Measurements from ENCODE around the gene MDGA2.

The MDGA2 gene

DNA sequence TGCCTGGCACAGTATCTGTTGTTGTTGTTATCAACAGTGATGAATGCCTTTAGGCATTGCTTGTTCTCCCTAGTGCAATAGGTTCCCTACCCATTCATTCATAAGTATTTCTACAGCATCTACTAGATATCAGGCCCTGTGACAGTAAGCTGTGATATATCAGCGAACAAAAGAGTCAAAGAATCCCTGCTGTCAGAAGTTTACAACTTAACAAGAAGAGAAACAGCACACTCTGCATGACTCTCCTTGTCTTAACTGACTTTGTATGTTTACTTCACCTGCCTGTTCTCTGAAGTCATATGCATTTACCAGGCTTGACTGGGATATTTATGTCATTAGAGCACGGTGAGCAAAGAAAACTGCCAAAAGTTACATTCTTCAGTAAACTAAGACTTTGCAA lies 571.6 kb downstream of the MDGA2 start:
- DNase-seq (ENCODE audit: low spot score), result no peak

DNA sequence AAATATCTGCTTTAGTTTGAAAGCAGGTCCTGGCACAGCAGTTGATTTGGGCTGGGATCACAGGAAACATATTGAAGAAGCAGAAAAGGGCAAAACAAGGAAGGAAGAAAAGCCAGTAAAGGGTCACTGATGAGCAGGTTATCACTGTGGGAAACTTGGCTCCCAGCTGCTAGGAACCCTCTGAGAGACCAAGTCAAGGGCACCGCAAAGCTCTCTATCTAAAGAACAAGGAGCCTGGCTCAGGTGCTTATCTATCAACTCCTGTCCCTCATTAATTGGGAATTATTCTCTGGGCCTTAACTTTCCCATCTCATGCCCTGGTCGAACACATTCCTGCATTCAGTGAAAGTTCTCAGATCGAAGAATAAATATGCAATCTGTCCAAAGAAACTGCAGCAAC lies 572.9 kb downstream of the MDGA2 start:
- DNase-seq (ENCODE audit: low spot score), result no peak

- DNase-seq (ENCODE audit: low spot score), result no peak
Observed at GRCh38 chr14:47085678-47086077, 589.7 kb downstream of the MDGA2 start.

- no peak for DNase-seq (ENCODE audit: low spot score)
Observed at GRCh38 chr14:47065326-47065725, 610.1 kb downstream of the MDGA2 start.

GRCh38 chr14:47060050-47060449 lies 615.4 kb downstream of the MDGA2 start:
- no peak for DNase-seq (ENCODE audit: low spot score)

DNA sequence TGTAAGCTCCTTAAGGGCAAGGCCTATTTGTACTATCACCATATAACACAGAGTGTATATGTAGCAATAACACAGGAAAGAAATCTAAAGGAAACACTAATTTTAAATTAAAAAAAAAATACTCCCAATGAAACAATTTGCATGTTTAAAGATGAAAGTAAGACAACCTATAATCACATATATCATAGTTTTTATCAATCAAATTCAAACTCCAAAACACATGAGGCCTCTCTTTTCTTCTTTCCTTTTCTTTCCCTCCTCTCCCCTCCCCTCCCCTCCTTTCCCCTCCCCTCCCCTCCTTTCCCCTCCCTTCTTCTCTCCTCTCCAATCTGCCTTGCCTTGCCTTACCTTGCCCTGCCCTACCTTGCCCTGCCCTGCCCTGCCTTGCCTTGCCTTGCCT lies 618.0 kb downstream of the MDGA2 start:
- DNase-seq (ENCODE audit: low spot score), result no peak

GRCh38 chr14:47044841-47045240 lies 630.6 kb downstream of the MDGA2 start:
- DNase-seq (ENCODE audit: low spot score), result peak; percentile 16

DNA sequence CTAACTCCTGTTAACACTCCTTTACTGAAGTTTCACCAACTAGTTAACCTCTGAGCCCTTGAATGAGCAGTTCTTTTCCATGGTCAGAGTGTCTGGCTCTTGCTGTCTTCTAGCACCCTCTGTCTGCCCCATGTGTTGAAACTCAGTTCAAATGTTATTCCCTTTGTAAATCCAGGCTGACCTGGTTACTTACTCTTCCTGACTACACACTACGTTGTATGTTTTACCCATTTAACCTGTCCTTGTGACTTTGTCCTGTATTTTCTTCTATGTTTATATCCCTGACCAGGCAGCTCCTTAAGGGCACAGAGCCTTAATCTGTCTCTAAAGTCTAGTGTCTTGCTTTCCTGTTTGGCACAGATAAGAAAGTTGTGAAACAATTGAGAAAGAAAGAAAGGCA lies 634.9 kb downstream of the MDGA2 start:
- DNase-seq (ENCODE audit: low spot score), result peak; percentile 4

- no peak for DNase-seq (ENCODE audit: low spot score)
Observed at GRCh38 chr14:47039336-47039735, 636.1 kb downstream of the MDGA2 start.

GRCh38 chr14:47022721-47023120 lies 652.7 kb downstream of the MDGA2 start:
- DNase-seq (ENCODE audit: low spot score), result no peak

DNA sequence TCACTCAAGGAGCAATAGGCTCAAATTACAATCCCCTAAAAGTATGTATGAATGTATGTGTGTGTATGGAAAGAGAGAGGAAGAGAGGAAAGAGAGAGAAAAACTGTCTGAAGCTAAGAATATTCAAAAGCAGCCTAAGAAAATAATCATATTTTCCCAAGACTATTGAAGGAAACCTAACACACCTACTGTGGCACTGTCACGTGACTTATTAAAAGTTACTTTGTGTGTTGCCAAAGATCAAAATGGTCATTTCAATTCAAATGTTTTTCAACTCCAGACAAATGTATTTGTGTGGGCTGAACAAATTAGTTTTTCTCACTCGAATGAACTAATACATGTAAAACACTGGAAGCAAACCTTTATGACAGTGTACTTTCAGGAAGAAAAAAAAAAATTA lies 654.9 kb downstream of the MDGA2 start:
- DNase-seq (ENCODE audit: low spot score), result no peak

DNA sequence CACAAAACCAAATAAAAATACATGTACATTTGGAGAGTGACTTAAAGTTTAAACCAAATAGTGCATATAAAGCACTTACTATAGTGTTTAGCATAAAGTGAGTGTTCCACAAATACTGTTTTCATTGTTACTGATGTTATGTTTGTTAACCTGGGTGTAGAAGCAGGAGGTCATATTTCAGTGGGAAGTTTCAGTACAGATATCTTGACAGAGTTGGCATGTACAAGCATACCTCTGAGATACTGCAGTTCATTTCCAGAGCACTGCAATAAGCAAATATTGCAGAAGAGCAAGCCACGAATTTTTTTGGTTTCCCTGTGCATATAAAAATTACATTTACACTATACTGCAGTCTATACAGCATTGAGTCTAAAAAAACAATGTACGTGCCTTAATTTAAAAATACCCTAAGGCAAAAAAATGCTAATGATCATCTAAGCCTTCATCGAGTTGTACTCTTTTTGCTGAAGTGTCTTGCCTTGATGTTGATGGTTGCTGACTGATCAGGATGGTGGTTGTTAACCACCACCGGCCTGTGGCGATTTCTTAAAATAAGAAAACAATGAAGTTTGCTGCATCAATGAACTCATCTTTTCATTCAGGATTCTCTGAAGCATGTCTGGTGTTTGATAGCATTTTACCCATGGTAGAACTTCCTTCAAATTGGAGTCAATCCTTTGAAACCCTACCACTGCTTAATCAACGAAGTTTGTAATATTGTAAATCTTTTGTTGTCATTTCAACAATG lies 662.7 kb downstream of the MDGA2 start:
- no peak for DNase-seq (ENCODE audit: low spot score)

DNA sequence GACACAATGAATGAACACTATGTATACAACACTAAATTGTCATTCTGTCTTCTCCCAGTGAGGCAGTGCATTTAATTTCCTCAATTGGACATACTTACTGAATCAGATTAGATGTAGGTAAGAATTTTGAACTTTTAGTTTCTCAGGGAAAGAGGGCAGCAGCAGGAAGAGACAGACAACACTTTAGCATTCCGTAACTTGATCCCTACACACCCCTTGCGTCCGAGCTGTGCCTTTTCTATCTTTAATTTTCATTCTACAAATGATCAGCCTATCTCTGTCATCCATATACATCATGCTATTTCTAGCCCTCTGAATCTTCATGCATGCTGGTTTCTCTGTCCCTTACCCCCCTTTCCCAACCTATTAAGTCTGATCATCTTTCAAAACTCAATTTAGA lies 665.8 kb downstream of the MDGA2 start:
- DNase-seq (ENCODE audit: low spot score), result no peak

DNA sequence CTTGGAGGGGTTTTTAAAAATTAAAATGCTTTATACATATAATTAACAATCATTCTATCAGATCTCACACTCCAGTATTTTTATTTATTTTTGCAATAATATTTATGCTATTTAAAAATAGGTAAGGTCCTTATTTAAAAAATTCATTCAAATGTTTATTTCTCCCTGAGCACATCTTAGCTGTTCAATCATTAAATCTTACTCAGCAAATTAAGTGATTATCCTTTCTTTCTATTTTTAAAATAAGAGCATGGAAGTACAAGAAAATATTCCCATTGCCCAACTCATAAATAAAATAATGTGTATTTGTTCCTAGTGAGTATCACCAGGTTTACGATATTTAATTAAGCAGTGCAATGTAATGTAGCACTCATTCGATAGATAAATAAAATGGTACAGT lies 666.7 kb downstream of the MDGA2 start:
- no peak for DNase-seq (ENCODE audit: low spot score)

- no peak for DNase-seq (ENCODE audit: low spot score)
Observed at GRCh38 chr14:46999661-47000060, 675.7 kb downstream of the MDGA2 start.

DNA sequence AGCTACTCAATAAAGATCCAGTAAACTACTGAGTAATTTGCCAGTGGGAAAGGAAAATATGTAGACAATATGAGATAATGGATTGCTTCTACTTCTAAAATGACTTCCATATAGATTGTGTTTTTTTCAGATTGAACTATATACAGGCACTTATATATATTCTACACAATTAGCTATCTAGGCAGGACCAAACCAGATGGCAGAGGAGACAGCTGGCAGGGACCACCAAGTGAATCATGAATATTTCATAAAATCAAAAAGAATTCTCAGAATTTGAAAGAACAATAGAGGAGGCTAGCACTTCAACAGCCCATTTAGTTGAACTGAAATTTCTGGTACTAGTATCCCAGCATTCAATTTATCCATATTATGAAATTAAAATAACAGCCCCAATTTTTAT lies 685.8 kb downstream of the MDGA2 start:
- no peak for DNase-seq (ENCODE audit: low spot score)

GRCh38 chr14:46988312-46988711 lies 687.1 kb downstream of the MDGA2 start:
- no peak for DNase-seq (ENCODE audit: low spot score)

DNA sequence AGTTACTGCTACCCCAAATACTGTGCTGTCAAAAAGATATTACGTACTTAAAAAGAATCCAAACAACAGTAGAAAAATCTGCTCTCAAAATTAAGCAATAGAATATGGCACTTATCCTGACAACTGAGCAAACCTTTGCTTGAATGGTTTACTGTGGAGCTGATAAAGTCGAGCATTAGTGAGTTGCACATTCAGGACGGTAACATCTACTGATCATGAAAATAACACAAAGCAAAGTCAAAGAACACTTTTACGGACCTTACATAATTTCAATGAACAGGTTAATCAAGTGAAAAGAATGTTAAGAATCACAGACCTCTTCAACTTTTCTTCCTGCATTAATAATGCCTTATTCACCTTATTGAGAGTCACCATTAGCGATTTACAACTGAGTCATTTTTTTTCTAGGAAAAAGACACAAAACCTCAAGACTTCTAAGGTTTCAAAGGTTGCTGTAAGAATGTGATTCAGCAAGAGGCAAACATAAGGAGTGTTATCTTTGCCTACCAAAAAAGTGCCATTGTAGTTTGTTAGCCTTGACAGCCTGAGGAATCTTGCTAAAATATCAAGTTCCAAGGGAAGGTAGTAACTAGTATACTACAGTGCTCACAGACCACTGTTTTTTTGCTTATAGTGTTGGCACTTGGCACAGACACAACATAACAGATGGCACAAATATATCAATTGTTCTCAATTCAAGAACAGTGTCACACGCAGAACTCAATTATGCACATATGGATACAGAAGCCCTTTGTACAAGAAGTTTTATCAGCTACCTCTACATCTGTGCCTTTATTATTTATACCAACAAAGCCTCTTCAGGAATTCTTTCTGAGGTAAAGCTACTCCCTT lies 689.6 kb downstream of the MDGA2 start:
- DNase-seq (ENCODE audit: low spot score), result no peak

DNA sequence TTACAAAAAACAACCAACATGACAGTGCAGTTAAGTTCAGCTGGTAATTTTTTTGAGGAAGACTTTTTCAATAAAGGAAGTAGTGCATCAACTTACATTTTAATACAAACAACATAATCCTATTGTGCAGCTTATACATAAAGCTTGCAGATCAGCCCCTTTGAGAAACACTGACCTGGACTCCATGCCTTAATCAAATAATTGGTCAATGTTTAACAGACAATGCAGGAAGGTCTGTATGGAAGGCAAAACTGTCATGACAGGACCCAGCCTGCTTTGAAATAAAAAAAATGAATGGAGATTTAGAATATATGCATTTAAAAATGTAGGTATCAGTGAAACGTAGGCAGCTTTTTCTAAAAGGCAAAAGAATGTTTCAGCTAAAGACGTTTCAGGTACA lies 702.1 kb downstream of the MDGA2 start:
- no peak for DNase-seq (ENCODE audit: low spot score)

- DNase-seq (ENCODE audit: low spot score), result no peak
Observed at GRCh38 chr14:46964378-46964777, 711.0 kb downstream of the MDGA2 start.

GRCh38 chr14:46951103-46951502 lies 724.3 kb downstream of the MDGA2 start:
- DNase-seq (ENCODE audit: low spot score), result no peak

- DNase-seq (ENCODE audit: low spot score), result no peak
Observed at GRCh38 chr14:46940611-46941010, 734.8 kb downstream of the MDGA2 start.

GRCh38 chr14:46920542-46920941 lies 754.9 kb downstream of the MDGA2 start:
- DNase-seq (ENCODE audit: low spot score), result no peak
